T-helper 9 cell (primary cell): ENCODE results near the gene NLRX1.
"Not testable (repeated sequence)": the region's sequence is repeated elsewhere in the genome, so short reads cannot be mapped to it uniquely, and the experiment has no call there.

Experiments used
- DNase-seq: peaks from one replicate; pipeline ENCODE4 v3.0.0-alpha.2; 2020
- total RNA-seq, 2 donors: gene quantifications; one replicate each; lab custom pipeline; 2026; lab: John Stamatoyannopoulos, UW

The NLRX1 gene, protein sequence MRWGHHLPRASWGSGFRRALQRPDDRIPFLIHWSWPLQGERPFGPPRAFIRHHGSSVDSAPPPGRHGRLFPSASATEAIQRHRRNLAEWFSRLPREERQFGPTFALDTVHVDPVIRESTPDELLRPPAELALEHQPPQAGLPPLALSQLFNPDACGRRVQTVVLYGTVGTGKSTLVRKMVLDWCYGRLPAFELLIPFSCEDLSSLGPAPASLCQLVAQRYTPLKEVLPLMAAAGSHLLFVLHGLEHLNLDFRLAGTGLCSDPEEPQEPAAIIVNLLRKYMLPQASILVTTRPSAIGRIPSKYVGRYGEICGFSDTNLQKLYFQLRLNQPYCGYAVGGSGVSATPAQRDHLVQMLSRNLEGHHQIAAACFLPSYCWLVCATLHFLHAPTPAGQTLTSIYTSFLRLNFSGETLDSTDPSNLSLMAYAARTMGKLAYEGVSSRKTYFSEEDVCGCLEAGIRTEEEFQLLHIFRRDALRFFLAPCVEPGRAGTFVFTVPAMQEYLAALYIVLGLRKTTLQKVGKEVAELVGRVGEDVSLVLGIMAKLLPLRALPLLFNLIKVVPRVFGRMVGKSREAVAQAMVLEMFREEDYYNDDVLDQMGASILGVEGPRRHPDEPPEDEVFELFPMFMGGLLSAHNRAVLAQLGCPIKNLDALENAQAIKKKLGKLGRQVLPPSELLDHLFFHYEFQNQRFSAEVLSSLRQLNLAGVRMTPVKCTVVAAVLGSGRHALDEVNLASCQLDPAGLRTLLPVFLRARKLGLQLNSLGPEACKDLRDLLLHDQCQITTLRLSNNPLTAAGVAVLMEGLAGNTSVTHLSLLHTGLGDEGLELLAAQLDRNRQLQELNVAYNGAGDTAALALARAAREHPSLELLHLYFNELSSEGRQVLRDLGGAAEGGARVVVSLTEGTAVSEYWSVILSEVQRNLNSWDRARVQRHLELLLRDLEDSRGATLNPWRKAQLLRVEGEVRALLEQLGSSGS
- 5.8 to 13.2 reads per million in 2 donors for total RNA-seq

DNA sequence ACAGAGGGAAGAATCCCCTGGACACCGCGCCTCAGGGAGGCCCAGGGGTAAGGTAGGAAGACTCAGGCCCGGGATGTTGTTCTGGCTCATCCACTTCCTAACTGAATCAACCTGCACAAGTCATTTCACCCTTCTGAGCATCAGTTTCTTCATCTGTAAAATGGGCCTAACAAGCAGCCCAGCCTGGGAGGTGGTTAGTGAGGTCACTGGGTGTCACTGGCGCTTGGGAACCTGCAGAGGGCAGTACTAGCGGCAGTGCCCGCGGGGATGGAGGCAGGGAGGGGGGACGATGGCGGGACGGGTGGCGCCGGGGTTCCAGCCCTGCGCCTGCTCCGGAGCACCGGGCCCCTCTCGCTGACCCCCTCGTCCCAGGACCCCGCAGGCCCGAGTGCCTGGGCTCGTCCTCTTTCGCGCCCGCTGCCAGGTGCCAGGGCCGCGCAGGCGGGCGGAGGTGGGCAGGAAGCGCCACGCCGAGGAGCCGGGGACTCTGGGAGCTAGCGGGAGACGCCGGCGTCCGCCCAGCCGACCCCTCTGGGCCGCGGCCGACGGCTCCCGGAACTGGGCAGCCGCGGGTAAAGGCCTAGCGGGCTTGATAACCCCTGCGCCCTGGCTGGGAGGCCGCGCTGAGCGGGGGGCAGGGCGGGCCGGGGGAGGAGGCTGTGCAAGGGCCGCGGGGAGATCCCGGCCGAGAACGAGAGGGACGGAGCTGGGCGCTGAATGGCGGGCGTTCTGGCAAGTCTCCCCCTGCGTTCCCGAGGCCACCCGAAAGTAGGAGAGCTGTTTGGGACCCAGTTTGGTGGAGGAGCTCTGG, at the start of gene NLRX1:
Gene NLRX1 (plus strand): TSS at position 255 of the 811 bp plus-strand sequence. CDS start 2,679 bp downstream, outside the sequence.
- DNase-seq, result peak; percentile 70

DNA sequence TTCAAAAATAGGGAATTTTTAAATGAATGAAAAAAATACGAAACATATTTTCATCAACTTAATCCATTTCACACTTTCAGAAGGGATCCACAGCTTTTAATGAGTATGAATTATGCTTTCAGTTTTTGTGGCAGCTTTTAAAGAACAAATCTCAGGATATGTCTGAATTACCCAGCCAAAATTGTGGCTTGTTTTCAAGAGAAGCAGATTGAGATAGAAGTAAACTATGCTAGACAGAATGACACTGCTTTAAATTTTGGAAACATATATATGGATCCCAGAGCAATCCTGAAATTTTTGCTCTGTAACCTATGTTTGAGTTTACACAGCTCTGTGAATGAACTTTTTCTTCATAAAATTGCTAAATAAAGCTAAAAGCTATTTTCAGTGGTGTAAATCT, 49.6 kb upstream of the NLRX1 start:
- no peak for DNase-seq

DNA sequence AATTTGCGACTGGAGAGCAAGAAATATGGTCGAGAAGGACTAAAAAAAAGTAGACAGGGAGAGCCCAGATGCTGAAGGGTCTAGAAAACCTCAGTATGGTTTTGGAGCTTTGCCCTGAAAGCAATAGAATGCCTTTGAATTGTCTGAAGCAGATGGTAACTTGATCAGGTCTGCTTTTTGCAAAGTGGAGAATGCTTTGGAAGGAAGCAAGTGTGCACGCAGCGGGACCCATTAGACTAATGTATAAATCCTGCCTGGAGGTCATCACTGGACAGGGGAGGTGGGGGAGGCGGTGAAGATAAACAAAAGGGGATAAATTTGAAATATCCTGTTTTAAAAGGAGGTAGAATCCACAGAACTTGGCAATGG, 47.9 kb upstream of the NLRX1 start:
- no peak for DNase-seq

DNA sequence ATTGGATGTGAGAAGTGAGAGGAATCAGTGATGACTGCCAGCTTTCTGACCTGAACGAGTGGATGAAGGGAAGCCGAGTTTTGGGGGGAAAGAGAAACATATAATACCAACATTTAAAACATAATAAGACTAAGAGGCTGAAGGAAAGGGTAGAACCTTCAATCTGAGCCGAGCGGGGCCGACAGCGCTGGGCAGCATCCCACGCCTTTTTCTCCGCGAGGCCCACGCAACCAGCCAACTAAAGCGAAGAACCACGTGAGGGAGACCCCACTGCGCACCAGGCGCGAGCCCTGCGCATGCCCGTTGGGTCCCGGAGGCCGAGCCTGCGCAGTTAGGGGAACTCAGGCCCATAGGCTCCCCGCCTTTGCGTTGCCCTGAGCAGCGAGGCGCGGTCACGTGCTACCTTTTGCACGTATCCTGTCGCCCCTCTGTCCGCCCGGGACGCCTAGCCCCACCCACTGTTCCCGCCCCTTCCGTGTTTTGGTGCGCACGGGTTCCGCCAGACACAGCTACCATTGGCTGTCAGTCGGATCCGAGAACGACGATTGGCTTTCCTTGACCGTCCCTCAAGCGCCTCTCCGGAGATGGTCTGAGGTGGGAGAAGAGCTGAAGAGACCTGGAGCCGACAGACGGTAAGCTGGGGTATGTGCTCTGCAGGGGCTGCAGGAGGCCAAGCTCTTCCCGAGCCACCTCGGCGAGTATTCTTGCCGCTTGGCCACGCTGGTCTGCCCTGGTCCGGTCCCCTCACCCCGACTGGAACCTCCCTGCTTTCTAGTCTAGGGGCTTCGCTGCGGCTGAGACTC, 47.3 kb upstream of the NLRX1 start, which contains the start of gene HINFP:
Gene HINFP (plus strand): TSS at position 573 of the 803 bp plus-strand sequence. CDS start 5,365 bp downstream, outside the sequence.
- DNase-seq, result peak; percentile 99

DNA sequence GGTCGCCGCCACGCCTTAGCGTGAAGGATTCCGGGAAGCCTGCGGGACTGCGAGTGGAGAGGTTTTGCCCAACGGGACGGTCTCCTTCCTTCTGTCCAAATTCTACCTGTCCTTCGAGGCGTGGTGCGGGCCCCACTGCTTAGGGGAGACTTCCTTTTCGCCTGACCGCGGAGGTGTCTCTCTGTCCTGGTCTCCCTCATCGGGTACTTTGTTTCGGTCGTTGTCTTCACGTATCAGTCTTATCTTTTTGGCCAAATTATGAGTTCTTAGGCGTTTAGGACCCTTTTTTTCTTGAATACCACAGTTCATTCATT, 46.8 kb upstream of the NLRX1 start:
- no peak for DNase-seq

DNA sequence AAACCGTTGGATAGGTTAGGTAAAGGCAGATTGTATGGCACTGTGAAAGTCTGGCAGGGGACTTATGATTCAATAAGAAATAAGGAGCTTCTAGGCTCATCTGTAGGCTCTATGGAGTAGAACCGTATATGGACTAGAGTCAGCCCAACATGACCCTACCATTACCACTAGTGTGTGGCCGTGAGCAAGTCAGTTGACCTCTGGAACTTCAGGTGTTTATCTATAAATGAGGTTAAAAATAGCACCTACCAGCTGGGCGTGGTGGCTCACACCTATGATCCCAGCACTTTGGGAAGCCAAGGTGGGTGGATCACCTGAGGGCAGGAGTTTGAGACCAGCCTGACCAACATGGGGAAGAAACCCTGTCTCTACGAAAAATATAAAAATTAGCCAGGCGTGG, 42.7 kb upstream of the NLRX1 start:
- DNase-seq, result no peak

DNA sequence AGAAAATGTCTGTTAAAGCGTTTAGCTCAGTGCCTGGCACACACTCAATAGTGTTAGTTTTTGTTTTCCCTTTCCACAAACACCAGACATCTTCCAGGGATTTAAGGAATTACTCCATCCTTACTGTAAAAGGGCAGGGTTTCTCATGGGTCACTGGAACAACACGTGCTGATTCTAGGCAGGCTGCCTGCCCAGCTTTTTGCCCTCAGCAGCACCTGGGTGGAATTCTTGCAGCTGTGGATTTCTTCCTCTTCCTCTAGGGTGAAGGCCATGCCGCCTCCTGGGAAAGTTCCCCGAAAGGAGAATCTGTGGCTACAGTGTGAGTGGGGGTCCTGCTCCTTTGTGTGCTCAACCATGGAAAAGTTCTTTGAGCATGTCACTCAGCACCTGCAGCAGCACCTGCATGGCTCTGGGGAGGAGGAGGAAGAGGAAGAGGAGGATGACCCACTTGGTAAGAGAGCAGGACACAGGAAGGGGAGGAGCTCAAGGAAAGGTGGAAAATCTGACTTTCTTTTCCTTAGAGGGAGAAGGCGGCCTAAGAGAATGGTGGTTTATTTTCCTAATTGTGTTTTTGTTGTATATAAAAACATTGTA, 41.8 kb upstream of the NLRX1 start:
- DNase-seq, result no peak

DNA sequence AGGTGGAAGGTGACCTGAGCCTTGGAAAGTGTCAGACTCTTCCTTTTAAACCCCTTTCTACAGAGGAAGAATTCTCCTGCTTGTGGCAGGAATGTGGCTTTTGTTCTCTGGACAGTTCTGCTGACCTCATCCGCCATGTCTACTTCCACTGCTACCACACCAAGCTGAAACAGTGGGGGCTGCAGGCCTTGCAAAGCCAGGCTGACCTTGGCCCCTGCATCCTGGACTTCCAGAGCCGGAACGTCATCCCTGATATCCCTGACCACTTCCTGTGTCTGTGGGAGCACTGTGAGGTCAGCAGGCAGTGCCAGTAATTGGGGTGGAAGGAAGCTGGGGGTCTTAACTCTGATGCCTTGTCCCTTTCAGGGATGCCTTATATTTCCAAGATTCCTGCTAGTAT, 37.9 kb upstream of the NLRX1 start:
- DNase-seq, result no peak

DNA sequence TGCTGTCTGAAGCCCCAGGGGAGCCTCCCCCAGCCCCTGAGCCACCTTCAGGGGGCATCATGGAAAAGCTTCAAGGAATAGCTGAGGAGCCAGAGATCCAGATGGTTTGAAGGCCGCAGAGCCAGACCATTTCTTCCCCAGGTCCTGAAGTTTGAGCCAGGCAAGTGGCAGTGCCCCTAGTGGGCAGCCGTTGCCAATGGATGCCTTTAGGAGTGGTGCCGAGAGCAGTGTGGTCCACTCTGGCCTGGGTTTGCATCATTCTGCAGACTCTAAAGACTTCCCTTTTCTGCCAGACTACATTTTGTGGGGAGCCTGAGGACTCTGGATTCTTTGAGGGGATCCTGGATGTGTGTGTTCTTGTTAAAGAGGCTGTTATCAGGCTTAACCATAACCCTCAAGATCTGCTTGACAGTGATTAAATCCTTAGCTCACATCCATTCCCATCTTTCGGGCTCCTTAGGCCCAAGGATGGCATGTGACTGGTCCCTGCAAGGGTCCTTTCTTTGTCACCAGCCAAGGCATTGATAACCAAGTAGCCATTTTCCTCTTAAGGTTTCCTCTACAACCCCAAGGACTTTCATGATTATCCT, 34.0 kb upstream of the NLRX1 start:
- DNase-seq, result no peak

DNA sequence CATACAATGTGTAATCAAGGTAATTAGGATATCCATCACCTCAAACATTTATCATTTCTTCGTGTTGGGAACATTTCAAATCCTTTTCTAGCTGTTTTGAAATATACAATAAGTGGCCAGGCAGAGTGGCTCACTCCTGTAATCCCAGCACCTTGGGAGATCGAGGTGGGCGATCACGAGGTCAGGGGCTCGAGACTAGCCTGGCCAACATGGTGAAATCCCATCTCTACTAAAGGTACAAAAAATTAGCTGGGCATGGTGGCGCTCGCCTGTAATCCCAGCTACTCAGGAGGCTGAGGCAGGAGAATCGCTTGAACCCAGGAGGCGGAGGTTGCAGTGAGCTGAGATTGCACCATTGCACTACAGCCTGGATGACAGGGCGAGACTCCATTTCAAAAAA, 29.2 kb upstream of the NLRX1 start:
- DNase-seq, result not testable (repeated sequence)

DNA sequence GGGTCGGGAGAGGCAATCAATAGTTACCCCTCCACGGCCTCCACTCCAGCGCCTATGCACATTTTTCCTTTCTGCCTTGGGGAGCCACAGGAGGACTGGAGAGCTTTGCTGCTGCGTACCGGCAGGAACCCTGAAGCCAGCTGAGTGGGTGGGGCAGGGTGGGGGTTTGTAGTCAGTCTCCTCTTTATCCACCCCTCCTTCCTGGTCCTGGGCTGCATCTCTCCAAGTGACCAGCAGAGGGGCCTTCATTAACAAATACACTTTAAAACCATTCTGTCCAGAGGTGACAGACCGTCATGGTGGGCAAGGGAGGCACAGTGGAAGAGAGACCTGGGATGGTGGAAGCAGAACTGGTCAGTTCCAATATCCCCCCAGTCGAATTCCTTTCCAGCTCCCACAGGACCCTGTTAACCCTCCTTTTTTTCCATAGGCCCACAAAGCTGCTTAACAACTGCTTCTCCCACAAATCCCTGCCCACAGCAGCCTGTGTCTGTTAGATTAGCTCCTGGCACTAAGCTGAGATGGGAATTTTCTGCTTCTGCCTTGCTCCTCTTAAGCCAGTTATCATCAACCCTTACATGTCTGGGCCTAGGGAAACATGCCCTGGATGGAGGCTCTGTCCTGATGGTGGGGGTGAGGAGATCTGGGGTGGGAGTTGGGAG, 23.6 kb upstream of the NLRX1 start:
- no peak for DNase-seq

DNA sequence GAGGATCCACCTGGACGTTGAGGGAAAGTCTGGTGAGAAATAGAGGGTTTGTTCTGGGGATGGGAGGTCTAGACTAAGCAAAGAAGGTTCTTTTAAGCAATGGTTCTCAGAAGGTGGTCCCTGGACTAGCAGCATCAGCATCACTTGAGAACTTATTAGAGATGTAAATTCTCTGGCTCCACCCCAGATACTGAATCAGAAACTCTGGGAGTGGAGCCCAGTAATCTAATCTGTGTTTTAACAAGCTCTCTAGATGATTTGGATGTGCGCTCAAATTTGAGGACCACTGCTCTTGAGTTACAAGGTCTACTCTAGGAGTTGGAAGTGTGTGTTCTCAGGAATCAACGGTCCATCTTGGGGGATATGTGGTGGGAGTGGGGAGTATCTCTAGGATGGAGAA, 23.0 kb upstream of the NLRX1 start:
- no peak for DNase-seq

DNA sequence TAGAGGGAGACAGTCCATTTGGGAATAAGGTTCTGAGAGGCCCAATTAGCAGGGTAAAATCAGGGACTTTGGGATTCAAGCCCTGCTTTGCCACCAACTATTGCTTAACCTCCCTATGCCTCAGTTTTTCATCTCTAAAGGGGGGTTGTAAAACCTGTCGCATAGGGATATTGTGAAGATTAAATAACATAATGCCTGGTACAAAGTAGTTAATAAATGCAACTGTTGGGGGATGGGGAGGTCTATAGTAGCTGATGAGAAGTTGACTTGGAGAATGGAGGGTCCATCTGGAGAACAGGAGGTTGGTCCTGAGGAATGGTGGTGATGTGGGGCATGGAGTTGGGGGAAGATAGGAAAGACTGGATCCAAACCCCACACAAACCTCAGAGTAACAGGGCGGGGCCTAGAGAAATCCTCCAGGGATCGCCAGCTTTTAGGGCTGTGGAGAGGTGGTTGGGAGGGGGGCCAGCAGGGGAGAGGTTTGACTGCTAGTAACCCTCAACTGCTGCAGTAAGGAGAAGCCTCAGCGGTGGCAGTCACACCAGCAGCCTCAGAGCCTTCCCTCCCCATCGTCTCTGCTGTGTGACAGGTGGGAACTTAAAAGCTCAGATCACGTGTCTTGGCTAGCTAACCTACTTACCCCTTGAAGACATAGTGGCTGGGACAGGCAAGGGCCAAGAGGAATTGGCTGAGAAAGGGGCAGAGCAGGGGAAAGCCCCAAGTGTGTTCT, 20.8 kb upstream of the NLRX1 start:
- no peak for DNase-seq

DNA sequence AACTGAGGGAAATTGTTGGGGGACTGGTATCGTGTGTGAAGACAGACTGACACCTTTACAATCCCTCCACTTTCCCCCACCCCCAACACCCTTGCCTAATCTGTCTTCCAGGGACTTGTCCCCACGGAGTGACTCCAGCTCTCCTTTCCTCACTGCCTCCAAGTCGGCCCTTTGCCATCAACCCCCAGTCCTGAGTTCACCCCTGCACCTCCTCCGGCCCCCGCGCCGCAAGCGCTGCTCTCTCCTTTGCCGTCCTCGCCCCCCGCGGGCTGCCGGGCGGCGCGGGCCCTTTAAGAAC, 19.9 kb upstream of the NLRX1 start:
- DNase-seq, result no peak

DNA sequence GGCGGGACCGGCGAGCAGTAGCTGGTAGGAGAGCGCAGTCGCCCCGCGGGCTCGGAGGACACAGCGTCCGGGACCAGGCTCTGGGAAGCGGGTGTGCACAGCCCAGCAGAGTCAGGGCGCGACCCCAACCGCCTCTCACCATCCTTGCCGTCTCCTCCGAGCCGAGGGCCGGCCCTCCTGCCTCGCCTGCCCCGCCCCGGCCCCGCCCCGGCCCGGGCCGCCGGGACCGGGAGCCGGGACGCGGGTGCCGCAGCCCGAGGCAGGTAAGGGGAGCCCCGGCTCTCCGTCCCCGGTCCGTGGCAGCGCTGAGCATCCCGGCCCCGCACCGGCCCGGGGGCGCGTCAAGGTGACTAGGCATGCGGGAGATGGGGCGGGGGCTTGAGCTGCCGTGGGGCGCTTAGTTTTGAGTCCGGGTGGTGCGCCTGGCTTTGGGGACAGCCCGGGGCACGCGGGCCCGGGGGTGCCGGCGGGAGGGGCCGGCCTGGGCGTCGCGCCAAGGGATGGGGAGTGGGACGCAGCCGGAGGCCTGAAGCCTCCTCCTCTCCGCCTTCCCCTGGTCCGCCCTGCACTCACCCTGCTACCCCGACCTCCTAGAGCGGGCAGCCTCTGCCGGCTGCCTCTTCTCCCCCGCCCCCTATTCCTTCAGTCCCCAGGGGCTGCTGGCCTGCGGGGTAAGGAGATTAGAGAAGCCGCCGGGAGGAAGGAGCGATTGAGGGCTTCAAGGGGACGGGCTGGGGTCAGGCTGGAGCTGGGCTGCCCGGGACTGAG, 19.3 kb upstream of the NLRX1 start, which contains the start of gene ABCG4:
Gene ABCG4 (plus strand): TSS at position 35 of the 768 bp plus-strand sequence. CDS start 914 bp downstream, outside the sequence.
- peak; percentile 12 for DNase-seq

DNA sequence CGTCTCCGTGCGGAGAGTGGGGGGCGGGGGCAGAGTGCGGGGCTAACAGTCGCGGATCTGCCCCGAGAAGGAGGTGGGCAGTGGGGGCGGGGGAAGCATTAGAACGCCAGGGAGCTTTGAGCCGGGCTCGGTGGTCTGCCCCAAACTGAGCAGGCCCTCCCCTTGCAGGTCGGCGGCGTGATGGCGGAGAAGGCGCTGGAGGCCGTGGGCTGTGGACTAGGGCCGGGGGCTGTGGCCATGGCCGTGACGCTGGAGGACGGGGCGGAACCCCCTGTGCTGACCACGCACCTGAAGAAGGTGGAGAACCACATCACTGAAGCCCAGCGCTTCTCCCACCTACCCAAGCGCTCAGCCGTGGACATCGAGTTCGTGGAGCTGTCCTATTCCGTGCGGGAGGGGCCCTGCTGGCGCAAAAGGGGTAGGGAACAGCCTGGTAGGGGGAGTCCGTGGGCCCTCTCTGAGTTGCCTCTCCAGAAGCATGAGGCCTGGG, 18.7 kb upstream of the NLRX1 start:
- DNase-seq, result no peak

DNA sequence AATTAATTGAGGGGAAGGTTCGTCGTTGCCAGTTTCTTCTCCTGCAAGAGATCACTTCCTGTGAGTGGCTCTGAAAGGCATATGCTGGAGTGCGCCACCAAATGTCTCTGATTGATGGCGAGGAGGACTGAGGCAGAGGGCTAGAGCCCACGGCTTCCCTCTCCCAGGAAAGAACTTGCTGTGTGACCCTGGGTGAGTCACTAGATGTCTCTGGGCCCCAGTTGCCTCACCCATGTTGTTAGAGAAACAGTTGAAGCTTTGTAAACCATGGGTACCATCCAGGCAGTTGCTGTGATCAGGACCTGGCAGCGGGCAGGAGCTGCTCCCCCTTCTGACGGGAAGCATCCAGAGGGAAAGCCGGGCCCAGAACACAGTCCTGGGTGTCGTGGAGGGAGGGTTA, 16.5 kb upstream of the NLRX1 start:
- DNase-seq, result no peak

DNA sequence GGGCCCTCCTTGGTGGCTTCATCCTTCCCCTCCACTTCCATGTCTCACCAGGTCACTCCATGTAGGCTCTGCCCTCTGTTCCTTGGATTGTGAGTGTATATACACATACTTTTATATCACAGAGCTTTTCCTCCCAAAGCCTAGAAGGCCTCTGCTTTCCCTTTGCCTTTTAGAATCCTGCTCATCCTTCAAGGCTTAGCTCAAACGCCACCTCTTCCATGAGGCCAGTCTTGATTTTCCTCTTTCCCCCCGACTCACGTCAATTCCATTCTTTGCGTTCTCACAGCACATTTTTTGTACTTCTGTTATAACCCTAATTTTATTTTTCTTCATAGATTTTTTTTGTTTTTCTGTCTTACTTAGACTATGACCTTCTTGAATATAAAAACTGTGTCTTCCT, 15.9 kb upstream of the NLRX1 start:
- DNase-seq, result no peak
